Astrocyte (in vitro differentiated cells and primary cell): Measurements from ENCODE around the gene RALGPS2. TPM values are rescaled to one million over a fixed set of nuclear protein-coding genes. Genes with fewer than 3 reads are reported as not detected.
"Not testable (repeated sequence)": the region's sequence is repeated elsewhere in the genome, so short reads cannot be mapped to it uniquely, and the experiment has no call there.

Experiments
- DNase-seq: peaks from one replicate; pipeline ENCODE4 v3.0.0-alpha.2; 2010; ENCODE audit warnings: low read depth
- FAIRE-seq: peaks from 2 replicates; lab custom pipeline; 2011; peaks lifted over from hg19 to GRCh38; lab: Jason Lieb, UNC
- H2AFZ ChIP-seq: 2 replicates; pipeline ENCODE4 v1.6.0; 2012; ENCODE audit warnings: low read depth, low read length, inconsistent platforms
- H3K27ac ChIP-seq: 2 replicates; pipeline ENCODE4 v1.5.1; 2011; ENCODE audit warnings: low read depth, low read length, inconsistent platforms
- H3K27me3 ChIP-seq: 2 replicates; pipeline ENCODE4 v1.6.0; 2011; ENCODE audit warnings: low read length, inconsistent platforms; ENCODE audit not compliant: insufficient read depth
- H3K36me3 ChIP-seq: 2 replicates; pipeline ENCODE4 v1.5.1; 2011; ENCODE audit warnings: low read length, inconsistent platforms; ENCODE audit not compliant: insufficient read depth
- H3K4me1 ChIP-seq: 2 replicates; pipeline ENCODE4 v1.5.1; 2011; ENCODE audit warnings: low read length, inconsistent platforms; ENCODE audit not compliant: insufficient read depth
- H3K4me2 ChIP-seq: 2 replicates; pipeline ENCODE4 v1.6.0; 2012; ENCODE audit warnings: low read length, inconsistent platforms
- H3K4me3 ChIP-seq: 2 replicates; pipeline ENCODE4 v1.5.1; 2011; ENCODE audit warnings: low read depth, mild to moderate bottlenecking, low read length, inconsistent platforms; ENCODE audit not compliant: insufficient read depth
- H3K79me2 ChIP-seq: 2 replicates; pipeline ENCODE4 v1.6.0; 2012; ENCODE audit warnings: mild to moderate bottlenecking, low read length, inconsistent platforms; ENCODE audit not compliant: insufficient read depth
- H3K9ac ChIP-seq: 2 replicates; pipeline ENCODE4 v1.6.0; 2012; ENCODE audit warnings: mild to moderate bottlenecking, low read length, inconsistent platforms
- H3K9me3 ChIP-seq: 2 replicates; pipeline ENCODE4 v1.5.1; 2012; ENCODE audit warnings: low read depth, mild to moderate bottlenecking, low read length, inconsistent platforms; ENCODE audit not compliant: insufficient read depth
- H4K20me1 ChIP-seq: 2 replicates; pipeline ENCODE4 v1.6.0; 2012; ENCODE audit warnings: low read length, inconsistent platforms; ENCODE audit not compliant: insufficient read depth
- H3K27ac Mint-ChIP-seq: one replicate; pipeline ENCODE4 v1.8.0; 2021; ENCODE audit warnings: mild to moderate bottlenecking, mixed read lengths; ENCODE audit not compliant: unreplicated experiment
- H3K27me3 Mint-ChIP-seq: one replicate; pipeline ENCODE4 v1.8.0; 2021; ENCODE audit warnings: low read depth, mixed read lengths; ENCODE audit not compliant: unreplicated experiment
- H3K36me3 Mint-ChIP-seq: one replicate; pipeline ENCODE4 v1.8.0; 2021; ENCODE audit warnings: low read depth, mixed read lengths; ENCODE audit not compliant: unreplicated experiment
- H3K4me1 Mint-ChIP-seq: one replicate; pipeline ENCODE4 v1.8.0; 2021; ENCODE audit warnings: low read depth, mixed read lengths; ENCODE audit not compliant: unreplicated experiment
- H3K4me3 Mint-ChIP-seq: one replicate; pipeline ENCODE4 v1.8.0; 2021; ENCODE audit warnings: mild to moderate bottlenecking, moderate library complexity, mixed read lengths; ENCODE audit not compliant: unreplicated experiment
- H3K9me3 Mint-ChIP-seq: one replicate; pipeline ENCODE4 v1.8.0; 2021; ENCODE audit warnings: mild to moderate bottlenecking, mixed read lengths; ENCODE audit not compliant: unreplicated experiment
- EZH2 ChIP-seq: IDR thresholded peaks from 2 replicates; pipeline ENCODE4 v1.6.1; 2012; ENCODE audit warnings: mild to moderate bottlenecking, low read length, inconsistent platforms; ENCODE audit not compliant: insufficient read depth
- total RNA-seq: library from RNA; stranded (reverse); gene quantifications from 2 replicates; pipeline ENCODE4 v1.2.1, GENCODE V29; 2021
- TF ChIP-seq, protein P1 (sequence below): IDR thresholded peaks from 2 replicates; pipeline ENCODE4 v1.5.1; 2011; ENCODE audit warnings: low read depth, mild to moderate bottlenecking, inconsistent platforms, low read length, moderate library complexity; ENCODE audit not compliant: insufficient read depth

Gene RALGPS2
- total RNA-seq, 1 donor from 2014 or later: 33.6 TPM

DNA sequence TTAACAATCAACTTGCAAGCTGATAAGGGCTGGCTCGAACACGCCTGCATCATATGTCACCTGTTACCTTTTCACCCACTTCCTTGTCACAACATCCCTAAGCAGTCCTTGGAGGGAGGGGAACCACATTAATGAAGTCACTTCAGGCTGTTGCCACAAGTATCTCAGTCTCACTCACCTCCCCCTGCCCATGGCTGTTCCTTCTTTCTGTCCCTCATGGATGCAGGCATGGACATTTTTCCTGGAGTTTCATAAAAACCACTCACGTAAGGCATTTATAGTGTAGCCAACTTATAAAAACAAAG, 222.6 kb downstream of the RALGPS2 start:
- no peak for FAIRE-seq
- Histone ChIP-seq H3K4me3 (no peak overlapping the region), H3K9me3 (no peaks in the 10 kb centered on the region), H3K79me2 (no peaks in the 10 kb centered on the region), H3K4me2 (no peak overlapping the region), H3K9ac (no peak overlapping the region), H3K27ac (no peak overlapping the region), H3K36me3 (no peaks in the 10 kb centered on the region), H3K4me1 (peaks cover 6% of the 10 kb centered on the region), H4K20me1 (no peaks in the 10 kb centered on the region), H3K27me3 (no peaks in the 10 kb centered on the region), H2AFZ (no peak overlapping the region)
- H3K4me1 Mint-ChIP-seq: peaks cover 7% of the 10 kb centered on the region
- H3K36me3 Mint-ChIP-seq: peaks cover 4% of the 10 kb centered on the region
- DNase-seq: no peak
- TF ChIP-seq, protein P1, sequence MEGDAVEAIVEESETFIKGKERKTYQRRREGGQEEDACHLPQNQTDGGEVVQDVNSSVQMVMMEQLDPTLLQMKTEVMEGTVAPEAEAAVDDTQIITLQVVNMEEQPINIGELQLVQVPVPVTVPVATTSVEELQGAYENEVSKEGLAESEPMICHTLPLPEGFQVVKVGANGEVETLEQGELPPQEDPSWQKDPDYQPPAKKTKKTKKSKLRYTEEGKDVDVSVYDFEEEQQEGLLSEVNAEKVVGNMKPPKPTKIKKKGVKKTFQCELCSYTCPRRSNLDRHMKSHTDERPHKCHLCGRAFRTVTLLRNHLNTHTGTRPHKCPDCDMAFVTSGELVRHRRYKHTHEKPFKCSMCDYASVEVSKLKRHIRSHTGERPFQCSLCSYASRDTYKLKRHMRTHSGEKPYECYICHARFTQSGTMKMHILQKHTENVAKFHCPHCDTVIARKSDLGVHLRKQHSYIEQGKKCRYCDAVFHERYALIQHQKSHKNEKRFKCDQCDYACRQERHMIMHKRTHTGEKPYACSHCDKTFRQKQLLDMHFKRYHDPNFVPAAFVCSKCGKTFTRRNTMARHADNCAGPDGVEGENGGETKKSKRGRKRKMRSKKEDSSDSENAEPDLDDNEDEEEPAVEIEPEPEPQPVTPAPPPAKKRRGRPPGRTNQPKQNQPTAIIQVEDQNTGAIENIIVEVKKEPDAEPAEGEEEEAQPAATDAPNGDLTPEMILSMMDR: no peak
- TF ChIP-seq EZH2: no peak
- H3K27ac Mint-ChIP-seq: no peak overlapping the region
- no peaks in the 10 kb centered on the region for H3K9me3 Mint-ChIP-seq
- no peak overlapping the region for H3K4me3 Mint-ChIP-seq
- H3K27me3 Mint-ChIP-seq: peaks cover 7% of the 10 kb centered on the region

DNA sequence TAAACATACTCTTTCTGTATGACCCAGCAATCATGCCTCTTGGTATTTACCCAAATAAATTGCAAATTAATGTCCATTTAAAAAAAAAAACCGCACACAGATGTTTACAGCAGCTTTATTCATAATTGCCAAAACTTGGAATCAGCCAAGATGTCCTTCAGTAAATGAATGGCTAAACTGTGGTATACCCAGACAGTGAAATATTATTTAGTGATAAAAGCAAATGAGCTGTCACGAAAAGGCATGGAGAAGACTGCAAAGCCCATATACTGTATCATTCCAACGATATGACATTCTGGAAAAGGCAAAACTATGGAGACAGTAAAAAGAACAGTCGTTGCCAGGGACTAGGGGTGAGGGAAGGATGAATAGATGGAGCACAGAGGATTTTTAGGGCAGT, 223.6 kb downstream of the RALGPS2 start:
- Histone ChIP-seq H3K79me2 (no peaks in the 10 kb centered on the region), H3K36me3 (no peaks in the 10 kb centered on the region), H3K9ac (no peak overlapping the region), H3K4me3 (no peak overlapping the region), H3K4me2 (no peak overlapping the region), H2AFZ (no peak overlapping the region), H3K27ac (no peak overlapping the region), H3K9me3 (no peaks in the 10 kb centered on the region), H3K27me3 (no peaks in the 10 kb centered on the region), H4K20me1 (no peaks in the 10 kb centered on the region), H3K4me1 (no peaks in the 10 kb centered on the region)
- peaks cover 7% of the 10 kb centered on the region for H3K27me3 Mint-ChIP-seq
- no peak overlapping the region for H3K27ac Mint-ChIP-seq
- DNase-seq (no peak), FAIRE-seq (no peak)
- no peak overlapping the region for H3K4me3 Mint-ChIP-seq
- peaks cover 1% of the 10 kb centered on the region for H3K9me3 Mint-ChIP-seq
- H3K4me1 Mint-ChIP-seq: no peaks in the 10 kb centered on the region
- TF ChIP-seq, protein P1: no peak
- no peak for TF ChIP-seq EZH2
- H3K36me3 Mint-ChIP-seq: no peaks in the 10 kb centered on the region

DNA sequence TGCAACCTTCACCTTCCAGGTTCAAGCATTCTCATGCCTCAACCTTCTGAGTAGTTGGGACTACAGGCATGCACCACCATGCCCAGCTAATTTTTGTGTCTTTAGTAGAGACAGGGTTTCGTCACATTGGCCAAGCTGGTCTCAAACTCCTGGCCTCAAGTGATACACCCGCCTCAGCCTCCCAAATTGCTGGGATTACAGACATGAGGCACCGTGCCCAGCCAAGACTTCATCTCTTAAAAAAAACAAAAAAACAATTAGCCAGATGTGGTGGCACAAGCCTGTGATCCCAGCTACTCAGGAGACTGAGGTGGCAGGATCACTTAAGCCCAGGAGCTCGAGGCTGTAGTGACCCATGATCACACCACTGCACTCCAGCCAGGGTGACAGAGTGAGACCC, 224.8 kb downstream of the RALGPS2 start:
- not testable (repeated sequence) for H3K4me3 ChIP-seq, H3K4me3 Mint-ChIP-seq, H3K27me3 Mint-ChIP-seq, H3K36me3 ChIP-seq, FAIRE-seq, H3K4me1 Mint-ChIP-seq, H3K27ac ChIP-seq, H3K9ac ChIP-seq, H3K9me3 Mint-ChIP-seq, H4K20me1 ChIP-seq, H3K4me2 ChIP-seq, H2AFZ ChIP-seq, DNase-seq, H3K4me1 ChIP-seq, H3K27me3 ChIP-seq, H3K79me2 ChIP-seq, H3K36me3 Mint-ChIP-seq, H3K9me3 ChIP-seq, H3K27ac Mint-ChIP-seq
